Heart right ventricle (tissue), 16 donors: Measurements from ENCODE around the gene NRL. TPM values are rescaled to one million over a fixed set of nuclear protein-coding genes. Genes with fewer than 3 reads are reported as not detected.

Experiments used
- ATAC-seq, 8 donors: fragments of 200-7000 bp; cut with Tn5 transposase; one replicate each; pipeline ENCODE4 v1.9.1; 2020; ENCODE audit warnings: mild to moderate bottlenecking in 8 of 8, moderate library complexity in 8 of 8, moderate number of reproducible peaks in 1 of 8
- DNase-seq, 2 donors: peaks; one replicate each; pipeline ENCODE4 v3.0.0-alpha.2; 2020
- H3K27ac ChIP-seq, 10 donors: fragments of 200-600 bp; sonication (generic) in 2 of 10; one replicate each; pipeline versions ENCODE4 v1.5.0 to v1.8.0; 2020 to 2022; ENCODE audit warnings: mild to moderate bottlenecking in 3 of 10
- H3K27me3 ChIP-seq, 7 donors: fragments of 200-600 bp; one replicate each; pipeline ENCODE4 v1.8.0; 2021 to 2022; ENCODE audit warnings: mild to moderate bottlenecking in 2 of 7
- H3K36me3 ChIP-seq, 9 donors: fragments of 200-600 bp; sonication (generic) in 1 of 9; one replicate each; pipeline versions ENCODE4 v1.5.0 to v1.8.0; 2020 to 2022; ENCODE audit warnings: mild to moderate bottlenecking in 2 of 9
- H3K4me1 ChIP-seq, 9 donors: fragments of 200-600 bp; sonication (generic) in 1 of 9; one replicate each; pipeline versions ENCODE4 v1.5.0 to v1.8.0; 2020 to 2022; ENCODE audit warnings: mild to moderate bottlenecking in 4 of 9
- H3K4me3 ChIP-seq, 10 donors: fragments of 200-600 bp; sonication (generic) in 2 of 10; one replicate each; pipeline versions ENCODE4 v1.5.0 to v1.8.0; 2020 to 2022; ENCODE audit warnings: mild to moderate bottlenecking in 7 of 10, moderate library complexity in 2 of 10
- H3K9me3 ChIP-seq, 11 donors: fragments of 200-600 bp in 10 of 11; sonication (generic) in 2 of 11; one replicate each; pipeline versions ENCODE4 v1.5.0 to v1.8.0; 2013 to 2022; ENCODE audit warnings: mild to moderate bottlenecking in 2 of 11, control low read depth in 1 of 11, moderate library complexity in 1 of 11
- WGBS, 2 donors: extraction: QIAGEN DNeasy Blood & Tissue Kit; methylation state at CpG; one replicate each; pipeline ENCODE4 v1.1.7; 2013; ENCODE audit warnings: inconsistent platforms in 1 of 2; 5-methylcytosine and 5-hydroxymethylcytosine counted together
- intact Hi-C, 10 donors: fragments of 100-400 bp; cut with DNase I; formaldehyde crosslinking; loops; one replicate each; pipeline versions ENCODE4 v1.11.1 to v1.14.2; 2022
- polyA plus RNA-seq, 2 donors: library from polyadenylated mRNA; stranded (reverse); fragments of 200-250 nt; gene quantifications; one replicate each; pipeline ENCODE4 v1.2.3, GENCODE V29; 2013
- total RNA-seq, 10 donors: library from RNA; stranded (reverse); fragmentation: NEBNext Ultra II Directional in 3 of 10; extraction: Animal tissue kit (Norgen Biotek cat#: 25700) in 3 of 10; gene quantifications; one replicate each; pipeline versions ENCODE4 v1.2.1 to v1.2.4, GENCODE V29; 2021 to 2023
- TF ChIP-seq, protein P1 (sequence below), 9 donors: fragments of 200-600 bp; sonication (generic) in 2 of 9; IDR thresholded peaks; one replicate each; pipeline versions ENCODE4 v1.5.0 to v1.8.0; 2021 to 2022; ENCODE audit warnings: antibody characterized with exemption in 9 of 9, mild to moderate bottlenecking in 5 of 9, moderate library complexity in 1 of 9
- donor health status: Arrhythmogenic right ventricular cardiomyopathy.
- donor health status: ischemic (EF 13 %, LVEDD 7.1; RV severe dilation, severe dysfunction).
- donor health status: healthy with polysubstance abuse.
- donor health status: DM: no; HTN: yes; CAD: no.
- donor health status: DM: no; HTN: no; CAD: no.
- donor health status: ischemic (EF 25% LVEDD 6.9; RV normal size, moderate dysfunction).
- donor health status: ischemic (EF 25% LVEDD 5.7; RV mildly dilated, moderate dysfunction).
- donor health status: healthy.
- donor health status: DM: yes; HTN: yes; CAD: no.
- donor health status: Ischemic cardiomyopathy.
- donor health status: ischemic (EF 35%, LVEDD 5.7; RV mildly dilated, moderate dysfunction).
- donor health status: nonischemic (EF 11% LVEDD 7.7; RV severe dilation, severe dysfunction).
- donor health status: DM: yes; HTN: yes; CAD: no.
- donor health status: PGD.
- donor health status: ischemic (EF 29% LVEDD 5.4; RV normal size, mild dysfunction).
- donor health status: nonischemic (EF 23%, LVEDD 6.1; RV moderate dilation, normal function).

The NRL gene
- total and polyA plus RNA-seq, 12 donors = 1.5 to 3.5 (median 2.2) TPM

DNA sequence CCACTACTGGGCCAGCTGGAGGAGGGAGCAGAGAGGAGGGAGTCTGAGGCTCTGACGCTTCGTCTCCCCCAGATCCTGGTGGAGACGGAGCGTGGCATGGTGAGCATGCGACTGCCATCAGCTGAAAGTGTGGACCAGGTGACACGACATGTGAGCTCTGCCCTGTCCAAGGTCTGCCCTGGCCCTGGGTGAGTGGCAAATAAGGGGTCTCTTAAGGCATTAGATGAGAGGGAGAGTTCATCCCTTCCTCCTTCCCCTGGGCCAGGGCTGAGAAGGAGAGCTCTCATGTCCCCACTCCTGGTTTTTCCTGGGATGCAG lies 60.5 kb downstream of the NRL start:
- no peak overlapping the region for H3K27ac ChIP-seq
- peaks cover 5 to 21% (median 13%) of the 10 kb centered on the region in 9 donors for H3K4me1 ChIP-seq
- H3K36me3 ChIP-seq = no peaks in the 10 kb centered on the region
- ATAC-seq (no peak), DNase-seq (no peak)
- 84 to 91% methylated on average over 6 of the region's 6 CpGs for WGBS, 2 donors
- H3K27me3 ChIP-seq = peaks cover 0 to 20% (median 0%) of the 10 kb centered on the region in 7 donors
- intact Hi-C loops = no loop called here
- TF ChIP-seq, protein P1, sequence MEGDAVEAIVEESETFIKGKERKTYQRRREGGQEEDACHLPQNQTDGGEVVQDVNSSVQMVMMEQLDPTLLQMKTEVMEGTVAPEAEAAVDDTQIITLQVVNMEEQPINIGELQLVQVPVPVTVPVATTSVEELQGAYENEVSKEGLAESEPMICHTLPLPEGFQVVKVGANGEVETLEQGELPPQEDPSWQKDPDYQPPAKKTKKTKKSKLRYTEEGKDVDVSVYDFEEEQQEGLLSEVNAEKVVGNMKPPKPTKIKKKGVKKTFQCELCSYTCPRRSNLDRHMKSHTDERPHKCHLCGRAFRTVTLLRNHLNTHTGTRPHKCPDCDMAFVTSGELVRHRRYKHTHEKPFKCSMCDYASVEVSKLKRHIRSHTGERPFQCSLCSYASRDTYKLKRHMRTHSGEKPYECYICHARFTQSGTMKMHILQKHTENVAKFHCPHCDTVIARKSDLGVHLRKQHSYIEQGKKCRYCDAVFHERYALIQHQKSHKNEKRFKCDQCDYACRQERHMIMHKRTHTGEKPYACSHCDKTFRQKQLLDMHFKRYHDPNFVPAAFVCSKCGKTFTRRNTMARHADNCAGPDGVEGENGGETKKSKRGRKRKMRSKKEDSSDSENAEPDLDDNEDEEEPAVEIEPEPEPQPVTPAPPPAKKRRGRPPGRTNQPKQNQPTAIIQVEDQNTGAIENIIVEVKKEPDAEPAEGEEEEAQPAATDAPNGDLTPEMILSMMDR (IDR thresholded peaks at IDR 0.05) = no peak
- H3K4me3 ChIP-seq = no peak overlapping the region
- H3K9me3 ChIP-seq = no peaks in the 10 kb centered on the region

DNA sequence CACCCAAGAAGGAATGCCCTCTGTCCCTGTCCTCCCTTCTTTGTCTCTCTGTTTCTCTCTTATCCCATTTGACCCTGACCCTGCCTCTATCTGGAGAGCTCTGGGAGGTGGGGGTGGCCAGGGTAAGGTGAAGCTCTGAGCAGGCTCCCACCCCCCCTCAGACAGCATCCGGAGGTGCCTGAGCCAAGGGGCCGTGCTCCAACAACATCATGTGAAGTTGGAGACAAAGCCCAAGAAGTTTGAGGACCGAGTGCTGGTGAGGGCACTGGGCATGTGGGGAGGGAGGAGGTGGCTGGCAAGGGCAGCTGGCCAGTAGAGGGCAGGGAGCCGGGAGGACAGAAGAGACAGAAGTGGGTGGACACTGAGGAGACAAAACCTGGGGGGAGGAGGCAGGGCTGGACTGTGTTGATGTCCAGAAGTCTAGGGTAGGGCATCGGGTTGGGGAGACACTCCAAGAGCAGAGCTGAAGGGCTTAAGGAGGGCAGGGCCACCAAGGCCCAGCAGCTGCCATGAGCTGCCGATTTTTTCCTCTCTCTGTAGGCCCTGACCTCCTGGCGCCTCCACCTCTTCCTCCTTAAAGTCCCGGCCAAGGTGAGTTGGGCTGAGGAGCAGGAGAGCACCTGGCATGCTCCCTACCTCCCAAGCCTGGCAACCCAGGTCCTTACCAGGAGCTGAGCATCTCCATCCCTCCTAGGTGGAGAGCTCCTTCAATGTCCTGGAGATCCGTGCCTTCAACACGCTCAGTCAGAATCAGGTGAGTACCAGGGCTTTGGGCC lies 61.0 kb downstream of the NRL start:
- ATAC-seq = no peak
- H3K9me3 ChIP-seq = no peaks in the 10 kb centered on the region
- TF ChIP-seq, protein P1 (IDR thresholded peaks at IDR 0.05) = no peak
- peaks cover 5 to 21% (median 13%) of the 10 kb centered on the region in 9 donors for H3K4me1 ChIP-seq
- no peak for DNase-seq
- H3K27ac ChIP-seq = no peak overlapping the region
- no peaks in the 10 kb centered on the region for H3K36me3 ChIP-seq
- H3K4me3 ChIP-seq = no peak overlapping the region
- WGBS, 2 donors = 76 to 77% methylated on average over 10 of the region's 10 CpGs
- peaks cover 0 to 20% (median 0%) of the 10 kb centered on the region in 7 donors for H3K27me3 ChIP-seq
- intact Hi-C loops = no loop called here

DNA sequence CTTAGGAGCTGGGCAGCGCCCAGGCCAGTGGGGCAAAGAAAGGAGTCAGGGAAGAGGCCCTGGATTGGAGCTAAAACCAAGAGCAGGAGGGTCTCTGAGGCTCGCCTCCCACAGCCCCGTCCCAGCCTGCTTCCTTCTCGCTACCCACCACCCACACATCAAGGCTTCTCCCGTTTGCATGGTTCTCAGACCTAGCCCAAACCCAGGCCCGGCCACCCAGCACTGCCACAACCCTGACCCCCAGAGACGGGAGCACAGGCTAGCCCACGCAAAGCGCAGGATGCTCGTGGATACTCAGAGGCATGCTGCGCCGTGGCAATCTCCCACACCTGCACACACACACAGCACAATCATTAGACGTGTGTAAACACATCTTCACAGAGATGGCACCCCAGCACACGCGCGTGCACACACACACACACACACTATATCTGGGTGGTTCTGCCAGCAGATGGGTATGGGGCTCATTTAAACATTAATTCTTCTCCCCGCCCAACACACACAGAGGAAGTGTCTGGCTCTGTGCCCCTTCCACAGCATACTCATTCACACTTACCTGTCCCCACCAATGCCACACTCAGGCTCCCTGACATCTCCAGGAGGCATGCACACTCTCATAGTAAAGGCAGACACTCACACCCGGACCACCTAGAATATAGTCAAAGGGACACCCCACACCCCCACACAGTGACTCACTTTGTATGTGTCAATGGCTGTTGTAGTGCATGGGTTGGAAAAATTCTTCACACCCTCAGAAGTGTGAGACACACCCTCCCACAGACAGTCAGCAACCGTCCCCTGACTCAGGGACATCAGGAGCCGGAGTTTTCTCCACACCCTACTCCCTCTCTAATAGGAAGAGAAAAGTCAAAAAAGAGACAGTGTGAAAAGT lies 61.8 kb downstream of the NRL start:
- intact Hi-C loops = no loop called here

More for the DNA sequence above, 61.8 kb downstream of the NRL start:
- 57% methylated on average over 20 of the region's 20 CpGs for WGBS, 2 donors
- ATAC-seq (peak in 2 of 8 donors; percentile 5 to 6), DNase-seq (no peak)
- Histone ChIP-seq H3K9me3 (no peaks in the 10 kb centered on the region), H3K27ac (no peak overlapping the region), H3K4me1 (peaks cover 5 to 18% (median 13%) of the 10 kb centered on the region in 9 donors), H3K4me3 (peak overlapping the region; percentile 26 to 74 (median 68)), H3K27me3 (peaks cover 0 to 20% (median 0%) of the 10 kb centered on the region in 7 donors), H3K36me3 (no peaks in the 10 kb centered on the region)
- TF ChIP-seq, protein P1 (IDR thresholded peaks at IDR 0.05) = no peak
